Peyer's patch (tissue), 4 donors: ENCODE data around the gene NOC2L.
"Not testable (repeated sequence)": the region's sequence is repeated elsewhere in the genome, so short reads cannot be mapped to it uniquely, and the experiment has no call there.

Source experiments
- POLR2A ChIP-seq, 2 donors: fragments of 450-650 bp; IDR thresholded peaks; one replicate each; pipeline ENCODE4 v1.5.1; 2017; ENCODE audit warnings: antibody characterized with exemption in 2 of 2, mild to moderate bottlenecking in 2 of 2, moderate library complexity in 2 of 2
- TF ChIP-seq, protein P1 (sequence below), 6 experiments: fragments of 450-650 bp in 4 of 6; fragments of 200-600 bp in 2 of 6; sonication (generic) in 1 of 6; IDR thresholded peaks; one replicate each; pipeline ENCODE4 v1.5.1; 2017 to 2019; ENCODE audit warnings: antibody characterized with exemption in 6 of 6, mild to moderate bottlenecking in 3 of 6, moderate library complexity in 1 of 6

DNA sequence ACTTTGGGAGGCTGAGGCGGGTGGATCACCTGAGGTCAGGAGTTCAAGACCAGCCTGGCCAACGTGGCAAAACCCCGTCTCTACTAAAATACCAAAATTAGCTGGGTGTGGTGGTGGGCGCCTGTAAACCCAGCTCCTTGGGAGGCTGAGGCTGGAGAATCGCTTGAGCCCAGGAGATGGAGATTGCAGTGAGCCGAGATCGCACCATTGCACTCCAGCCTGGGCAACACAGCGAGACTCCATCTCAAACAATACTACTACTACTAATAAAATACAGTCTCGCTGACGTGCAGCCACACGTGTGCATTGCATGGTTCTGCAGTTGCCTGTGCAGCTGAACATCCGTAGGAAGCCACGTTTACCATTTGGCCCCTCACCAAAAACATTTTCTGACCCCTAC lies 12.2 kb downstream of the NOC2L start:
- TF ChIP-seq, protein P1, sequence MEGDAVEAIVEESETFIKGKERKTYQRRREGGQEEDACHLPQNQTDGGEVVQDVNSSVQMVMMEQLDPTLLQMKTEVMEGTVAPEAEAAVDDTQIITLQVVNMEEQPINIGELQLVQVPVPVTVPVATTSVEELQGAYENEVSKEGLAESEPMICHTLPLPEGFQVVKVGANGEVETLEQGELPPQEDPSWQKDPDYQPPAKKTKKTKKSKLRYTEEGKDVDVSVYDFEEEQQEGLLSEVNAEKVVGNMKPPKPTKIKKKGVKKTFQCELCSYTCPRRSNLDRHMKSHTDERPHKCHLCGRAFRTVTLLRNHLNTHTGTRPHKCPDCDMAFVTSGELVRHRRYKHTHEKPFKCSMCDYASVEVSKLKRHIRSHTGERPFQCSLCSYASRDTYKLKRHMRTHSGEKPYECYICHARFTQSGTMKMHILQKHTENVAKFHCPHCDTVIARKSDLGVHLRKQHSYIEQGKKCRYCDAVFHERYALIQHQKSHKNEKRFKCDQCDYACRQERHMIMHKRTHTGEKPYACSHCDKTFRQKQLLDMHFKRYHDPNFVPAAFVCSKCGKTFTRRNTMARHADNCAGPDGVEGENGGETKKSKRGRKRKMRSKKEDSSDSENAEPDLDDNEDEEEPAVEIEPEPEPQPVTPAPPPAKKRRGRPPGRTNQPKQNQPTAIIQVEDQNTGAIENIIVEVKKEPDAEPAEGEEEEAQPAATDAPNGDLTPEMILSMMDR (IDR thresholded peaks at IDR 0.05), result not testable (repeated sequence)
- TF ChIP-seq POLR2A (IDR thresholded peaks at IDR 0.05), result not testable (repeated sequence)
